Measurements from ENCODE around the gene RTN4R. TPM values are rescaled to one million over a fixed set of nuclear protein-coding genes. Genes with fewer than 3 reads are reported as not detected.
A peak's percentile ranks its signal among the peaks of the same experiment; 100 is the strongest.

RTN4R gene
- total and polyA plus RNA-seq, 2 of the 13 experiments (the other 11 are each of a cell fraction or from before 2014, with no cell fraction given): 0.22 to 0.77 TPM

DNA sequence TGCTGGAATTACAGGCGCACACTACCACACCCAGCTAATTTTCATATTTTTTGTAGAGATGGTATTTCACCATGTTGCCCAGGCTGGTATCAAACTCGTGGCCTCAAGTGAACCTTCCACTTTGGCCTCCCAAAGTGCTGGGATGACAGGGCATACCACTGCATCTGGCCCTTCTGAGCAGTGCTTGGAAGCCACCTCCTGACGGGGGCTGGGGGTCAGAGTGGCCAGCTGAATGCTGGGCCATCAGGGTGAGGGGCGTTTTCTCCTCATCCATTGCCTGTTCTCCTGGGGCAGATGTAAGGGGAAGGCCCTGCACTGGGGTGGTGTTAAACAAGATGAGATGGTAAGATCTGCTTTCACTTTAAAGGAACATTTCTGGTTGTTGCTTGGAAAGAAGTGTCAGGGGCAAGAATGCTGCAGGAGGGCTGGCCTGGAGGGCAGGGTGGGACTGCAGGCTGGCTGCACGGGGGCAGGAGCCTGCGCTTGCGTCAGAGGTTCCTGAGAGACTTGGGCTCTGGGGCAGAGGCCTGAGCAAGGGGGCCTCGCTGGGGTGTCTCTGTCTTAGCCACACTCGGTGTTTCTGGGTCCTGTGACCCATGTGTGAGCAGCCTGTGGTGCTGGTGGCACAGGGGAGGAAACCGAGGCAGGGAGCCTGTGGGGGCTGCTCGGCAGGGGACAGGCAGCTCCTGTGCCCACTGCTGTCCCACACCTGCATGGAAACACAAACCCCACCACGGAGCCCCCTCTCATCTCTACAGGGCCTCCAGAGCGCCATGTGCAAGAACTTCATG, 34.5 kb upstream of the RTN4R start:
- in situ Hi-C loops (cut with HindIII; ENCODE audit: extremely low pct_ligation_motif_present, low pct_unique_long_range_greater_than_20kb) (no loop called here), intact Hi-C loops (cut with micrococcal nuclease; ENCODE audit: unreplicated experiment) (no loop called here)
- H3K4me2 ChIP-seq (ENCODE audit: low read depth, low read length): no peak overlapping the region
- DNase-seq (ENCODE audit: low spot score) (no peak), FAIRE-seq (no peak), ATAC-seq (no peak)
- POLR2A ChIA-PET: no interaction called here
- no peak for TF ChIP-seq CBFB (CRISPR knock-in tag; IDR thresholded peaks at IDR 0.05)
- H3K27ac ChIP-seq (ENCODE audit: extremely low read length, insufficient read depth, low read length): no peak overlapping the region
- no peaks in the 10 kb centered on the region for H4K20me1 ChIP-seq (ENCODE audit: insufficient read depth, low read length)
- no peaks in the 10 kb centered on the region for H3K36me3 ChIP-seq (replicated peaks in 1 of 2; ENCODE audit: control insufficient read depth in 1 of 2, insufficient read depth in 2 of 2, low read length in 2 of 2)
- H3K9me3 ChIP-seq (ENCODE audit: low read length): no peaks in the 10 kb centered on the region
- no peaks in the 10 kb centered on the region for H3K79me2 ChIP-seq (ENCODE audit: insufficient read depth, low read length)
- CTCF ChIA-PET (ENCODE audit: low intra/inter-chr PET ratio, low total read pairs): no interaction called here
- H3K27me3 ChIP-seq (ENCODE audit: control insufficient read depth in 1 of 2, insufficient read depth in 2 of 2, low read length in 2 of 2): peaks cover 4 to 45% of the 10 kb centered on the region in 2 experiments
- H3K9ac ChIP-seq (ENCODE audit: insufficient read depth, low read depth, low read length): no peak overlapping the region
- H3K4me3 ChIP-seq (replicated peaks in 1 of 3; ENCODE audit: insufficient read depth in 1 of 3, low read depth in 2 of 3, low read length in 3 of 3): no peak overlapping the region
- no peaks in the 10 kb centered on the region for H3K4me1 ChIP-seq (ENCODE audit: insufficient read depth, low read length)
- no peak overlapping the region for H2AFZ ChIP-seq (ENCODE audit: low read length)
- WGBS (ENCODE audit: low lambda C conversion rate): 42% methylated on average over 8 of the region's 13 CpGs
- no TSS peak for BruUV-seq (replicated peaks)

DNA sequence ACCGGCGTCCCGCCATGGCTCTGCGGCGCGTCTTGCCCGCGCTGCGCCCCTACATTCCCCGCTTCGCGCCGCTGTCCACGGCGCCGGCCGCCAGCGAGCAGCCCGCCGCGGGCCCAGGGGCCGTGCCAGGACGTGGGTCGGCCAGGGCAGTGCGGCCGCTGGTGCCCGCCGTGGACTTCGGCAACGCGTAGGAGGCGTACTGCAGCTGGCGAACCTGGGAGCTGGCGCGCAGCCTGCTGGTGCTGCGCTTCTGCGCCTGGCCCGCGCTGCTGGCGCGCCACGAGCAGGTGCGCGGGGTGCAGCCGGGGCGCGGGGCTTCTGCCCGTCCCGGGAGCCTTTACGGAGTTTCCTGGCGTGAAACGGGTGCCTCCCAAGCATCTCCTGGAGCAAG, 31.6 kb upstream of the RTN4R start:
- no peaks in the 10 kb centered on the region for H3K79me2 ChIP-seq (ENCODE audit: insufficient read depth, low read length)
- intact Hi-C loops (cut with micrococcal nuclease; ENCODE audit: unreplicated experiment): no loop called here
- no peak overlapping the region for H3K27ac ChIP-seq (ENCODE audit: extremely low read length, insufficient read depth, low read length)
- TF ChIP-seq HNRNPLL (IDR thresholded peaks at IDR 0.05; ENCODE audit: low read depth, low read length, poor library complexity, severe bottlenecking) (peak; percentile 81), ZNF101 (CRISPR knock-in tag; IDR thresholded peaks at IDR 0.05; ENCODE audit: borderline replicate concordance, low read depth) (no peak)
- TF ChIP-seq, protein P1, sequence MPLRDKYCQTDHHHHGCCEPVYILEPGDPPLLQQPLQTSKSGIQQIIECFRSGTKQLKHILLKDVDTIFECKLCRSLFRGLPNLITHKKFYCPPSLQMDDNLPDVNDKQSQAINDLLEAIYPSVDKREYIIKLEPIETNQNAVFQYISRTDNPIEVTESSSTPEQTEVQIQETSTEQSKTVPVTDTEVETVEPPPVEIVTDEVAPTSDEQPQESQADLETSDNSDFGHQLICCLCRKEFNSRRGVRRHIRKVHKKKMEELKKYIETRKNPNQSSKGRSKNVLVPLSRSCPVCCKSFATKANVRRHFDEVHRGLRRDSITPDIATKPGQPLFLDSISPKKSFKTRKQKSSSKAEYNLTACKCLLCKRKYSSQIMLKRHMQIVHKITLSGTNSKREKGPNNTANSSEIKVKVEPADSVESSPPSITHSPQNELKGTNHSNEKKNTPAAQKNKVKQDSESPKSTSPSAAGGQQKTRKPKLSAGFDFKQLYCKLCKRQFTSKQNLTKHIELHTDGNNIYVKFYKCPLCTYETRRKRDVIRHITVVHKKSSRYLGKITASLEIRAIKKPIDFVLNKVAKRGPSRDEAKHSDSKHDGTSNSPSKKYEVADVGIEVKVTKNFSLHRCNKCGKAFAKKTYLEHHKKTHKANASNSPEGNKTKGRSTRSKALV (CRISPR knock-in tag; IDR thresholded peaks at IDR 0.05): peak; percentile 95
- TF ChIP-seq, protein P2, sequence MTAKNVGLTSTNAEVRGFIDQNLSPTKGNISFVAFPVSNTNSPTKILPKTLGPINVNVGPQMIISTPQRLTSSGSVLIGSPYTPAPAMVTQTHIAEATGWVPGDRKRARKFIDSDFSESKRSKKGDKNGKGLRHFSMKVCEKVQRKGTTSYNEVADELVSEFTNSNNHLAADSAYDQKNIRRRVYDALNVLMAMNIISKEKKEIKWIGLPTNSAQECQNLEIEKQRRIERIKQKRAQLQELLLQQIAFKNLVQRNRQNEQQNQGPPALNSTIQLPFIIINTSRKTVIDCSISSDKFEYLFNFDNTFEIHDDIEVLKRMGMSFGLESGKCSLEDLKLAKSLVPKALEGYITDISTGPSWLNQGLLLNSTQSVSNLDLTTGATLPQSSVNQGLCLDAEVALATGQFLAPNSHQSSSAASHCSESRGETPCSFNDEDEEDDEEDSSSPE (CRISPR knock-in tag; IDR thresholded peaks at IDR 0.05): no peak
- no peak for FAIRE-seq
- peak overlapping the region in 1 of 3 experiments; percentile 16; a peak in 1 of 6 replicates for H3K4me3 ChIP-seq (replicated peaks in 1 of 3; ENCODE audit: insufficient read depth in 1 of 3, low read depth in 2 of 3, low read length in 3 of 3)
- no peak overlapping the region for H2AFZ ChIP-seq (ENCODE audit: low read length)
- DNase-seq (ENCODE audit: low spot score): no peak
- H3K27me3 ChIP-seq (ENCODE audit: control insufficient read depth in 1 of 2, insufficient read depth in 2 of 2, low read length in 2 of 2): peaks cover 4 to 63% of the 10 kb centered on the region in 2 experiments
- no peaks in the 10 kb centered on the region for H3K4me1 ChIP-seq (ENCODE audit: insufficient read depth, low read length)
- peak overlapping the region; percentile 66 for H3K4me2 ChIP-seq (ENCODE audit: low read depth, low read length)
- H4K20me1 ChIP-seq (ENCODE audit: insufficient read depth, low read length): no peaks in the 10 kb centered on the region
- ChIA-PET CTCF (ENCODE audit: low intra/inter-chr PET ratio, low total read pairs) (no interaction called here), POLR2A (no interaction called here)
- peak; percentile 29 for ATAC-seq
- H3K9ac ChIP-seq (ENCODE audit: insufficient read depth, low read depth, low read length): no peak overlapping the region
- H3K36me3 ChIP-seq (replicated peaks in 1 of 2; ENCODE audit: control insufficient read depth in 1 of 2, insufficient read depth in 2 of 2, low read length in 2 of 2): no peaks in the 10 kb centered on the region
- H3K9me3 ChIP-seq (ENCODE audit: low read length): no peaks in the 10 kb centered on the region
- in situ Hi-C loops (cut with HindIII; ENCODE audit: extremely low pct_ligation_motif_present, low pct_unique_long_range_greater_than_20kb): loop anchor here (25.0 kb wide), 1 partner anchor 1337 kb away; no protein-coding TSS in a partner anchor
- BruUV-seq (replicated peaks): no TSS peak
- WGBS (ENCODE audit: low lambda C conversion rate): no CpG with 5 or more reads among the region's 52 CpGs

All from HepG2 (cell line).